Measurements from ENCODE around the gene GRM5.
"Not testable (repeated sequence)": the region's sequence is repeated elsewhere in the genome, so short reads cannot be mapped to it uniquely, and the experiment has no call there.

Gene GRM5

DNA sequence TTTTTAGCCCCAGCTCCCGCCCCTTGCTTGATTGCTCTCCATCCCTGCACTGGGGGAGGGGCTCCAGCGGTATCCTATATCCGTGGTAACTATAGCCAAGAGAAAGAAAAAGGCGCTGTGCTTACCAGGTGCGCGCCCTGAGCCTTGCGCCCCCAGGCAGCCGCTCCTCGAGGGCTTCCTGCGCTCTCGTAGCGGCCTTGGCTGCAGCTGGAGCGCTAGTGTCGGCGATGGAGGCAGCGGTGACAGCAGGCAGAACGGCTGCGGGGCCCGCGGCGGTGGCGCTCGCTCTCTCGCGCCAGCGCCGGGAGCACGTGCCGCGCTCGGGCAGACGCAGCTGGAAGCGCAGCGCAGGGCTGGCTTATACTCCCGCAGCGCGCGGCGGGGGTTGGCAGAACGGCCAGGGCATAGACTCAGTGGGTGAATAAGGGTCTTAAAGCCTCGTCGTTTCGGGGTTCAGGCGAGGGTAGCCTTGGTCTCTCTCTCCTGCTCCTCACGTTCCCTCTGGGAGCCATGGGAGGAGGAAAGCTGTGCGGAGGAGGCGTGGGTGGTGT, at the start of gene GRM5:
GRM5 (minus strand) TSS at position 332 of the 551 bp plus-strand sequence. CDS start 18,110 bp downstream, outside the sequence.
- FAIRE-seq: not testable (repeated sequence)

- not testable (repeated sequence) for FAIRE-seq
These were observed 32.2 kb upstream of the GRM5 start for GRCh38 chr11:89097956-89098355.

GRCh38 chr11:89093806-89094205, 28.0 kb upstream of the GRM5 start:
- not testable (repeated sequence) for FAIRE-seq

- peak; percentile 71 for FAIRE-seq
These were observed 19.2 kb upstream of the GRM5 start for GRCh38 chr11:89084951-89085350.

DNA sequence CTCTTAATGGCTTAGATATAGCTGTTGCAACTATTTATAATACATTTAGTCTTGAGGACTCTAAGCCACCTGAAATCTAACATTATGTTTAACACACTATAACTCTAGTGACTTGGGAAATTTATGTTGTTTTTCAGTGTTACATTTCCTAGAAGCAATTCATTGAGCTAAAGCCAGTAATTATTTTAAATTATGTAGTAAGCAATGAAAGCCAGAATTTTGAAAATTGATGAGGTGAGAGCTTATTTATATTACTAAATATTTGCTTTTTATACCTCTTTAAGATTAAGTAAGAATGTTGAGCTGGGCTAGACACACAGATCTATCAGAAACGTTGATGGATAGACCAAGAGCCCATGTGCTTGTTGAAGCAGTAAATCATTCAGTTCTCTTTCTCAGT, 5.1 kb upstream of the GRM5 start:
- FAIRE-seq: not testable (repeated sequence)

DNA sequence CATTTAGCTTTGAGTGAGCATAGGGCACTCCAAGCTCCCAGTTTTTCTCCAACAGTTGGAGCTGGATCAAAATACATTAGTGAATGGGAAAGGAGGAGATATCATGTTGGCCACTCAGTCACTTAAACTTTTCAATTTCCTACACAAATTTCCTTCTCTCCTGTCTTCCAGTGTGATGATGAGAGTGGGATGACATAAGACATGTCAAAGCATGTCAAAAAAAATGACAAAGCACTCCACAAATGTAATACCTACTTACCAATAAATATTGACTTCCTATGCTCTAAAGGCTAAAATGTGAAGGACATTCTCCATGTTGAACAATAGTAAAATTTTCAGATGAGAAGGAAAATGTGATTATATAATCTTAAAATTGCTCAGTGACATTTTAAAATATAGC, 1.5 kb upstream of the GRM5 start:
- no peak for FAIRE-seq

DNA sequence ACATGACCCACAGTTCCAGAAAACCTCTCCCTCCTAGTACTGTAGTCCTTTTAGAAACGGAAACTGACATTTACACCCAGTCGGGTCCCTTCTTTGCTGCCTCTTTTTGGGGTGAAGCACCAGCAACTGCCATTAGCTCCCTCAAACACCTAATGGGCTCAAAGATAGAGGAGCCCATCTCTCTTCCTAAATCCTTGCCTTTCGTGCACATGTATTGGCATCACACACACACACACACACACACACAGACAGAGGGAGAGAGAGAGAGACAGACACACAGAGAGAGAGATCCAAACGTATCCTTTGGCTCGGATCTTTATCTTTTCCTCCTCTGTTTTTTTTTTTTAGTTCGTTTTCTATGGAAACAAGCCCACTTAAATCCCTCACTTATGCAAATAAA, 716 bp downstream of the GRM5 start:
- no peak for FAIRE-seq

DNA sequence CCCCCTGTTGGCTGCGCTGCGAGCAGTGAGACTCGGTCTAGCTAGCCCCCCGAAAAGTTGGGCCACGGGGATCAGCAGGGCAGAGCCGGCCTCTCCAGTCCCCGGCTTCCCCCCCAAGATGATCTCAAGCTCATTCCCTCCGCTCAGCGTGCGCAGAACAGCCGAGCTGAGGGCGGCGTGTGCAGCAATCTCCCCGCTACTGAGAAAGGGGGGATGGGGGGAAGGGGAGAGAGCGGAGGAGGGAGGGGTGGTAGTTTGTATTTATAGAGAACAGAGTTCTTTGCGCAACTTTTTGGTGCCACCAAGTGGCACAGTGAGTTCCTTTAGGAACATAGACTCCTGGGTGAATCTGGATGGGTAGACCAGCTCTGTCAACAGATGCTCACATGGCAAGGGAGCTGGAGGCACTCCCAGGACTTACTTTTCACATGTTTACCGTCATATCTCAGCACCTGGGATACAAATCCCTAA, 2.3 kb downstream of the GRM5 start:
- FAIRE-seq: not testable (repeated sequence)

GRCh38 chr11:89062771-89063298, 2.9 kb downstream of the GRM5 start:
- not testable (repeated sequence) for FAIRE-seq

GRCh38 chr11:89061839-89062238, 3.9 kb downstream of the GRM5 start:
- not testable (repeated sequence) for FAIRE-seq

GRCh38 chr11:89057406-89057805, 8.4 kb downstream of the GRM5 start:
- FAIRE-seq: not testable (repeated sequence)

DNA sequence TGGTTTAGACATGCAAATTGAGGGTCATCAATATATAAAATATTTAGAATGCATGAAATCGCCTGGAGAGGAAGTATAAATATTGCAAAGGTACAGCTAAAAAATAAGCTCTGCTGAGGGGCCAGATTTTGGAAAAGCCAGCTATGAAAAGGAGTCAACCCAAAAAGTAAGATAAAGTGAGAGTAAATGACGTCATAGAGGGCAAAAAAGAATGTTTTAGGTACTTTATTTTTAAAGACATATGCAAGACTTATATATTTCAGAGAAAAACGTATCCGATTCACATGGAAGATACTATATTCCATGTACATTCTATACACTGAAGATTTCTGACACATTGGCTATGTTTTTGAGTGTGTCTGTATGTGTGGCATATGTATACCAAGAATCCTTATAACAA, 13.6 kb downstream of the GRM5 start:
- no peak for FAIRE-seq

GRCh38 chr11:89047159-89047558, 18.6 kb downstream of the GRM5 start:
- not testable (repeated sequence) for FAIRE-seq

GRCh38 chr11:89043861-89044588, 21.8 kb downstream of the GRM5 start:
- not testable (repeated sequence) for FAIRE-seq

DNA sequence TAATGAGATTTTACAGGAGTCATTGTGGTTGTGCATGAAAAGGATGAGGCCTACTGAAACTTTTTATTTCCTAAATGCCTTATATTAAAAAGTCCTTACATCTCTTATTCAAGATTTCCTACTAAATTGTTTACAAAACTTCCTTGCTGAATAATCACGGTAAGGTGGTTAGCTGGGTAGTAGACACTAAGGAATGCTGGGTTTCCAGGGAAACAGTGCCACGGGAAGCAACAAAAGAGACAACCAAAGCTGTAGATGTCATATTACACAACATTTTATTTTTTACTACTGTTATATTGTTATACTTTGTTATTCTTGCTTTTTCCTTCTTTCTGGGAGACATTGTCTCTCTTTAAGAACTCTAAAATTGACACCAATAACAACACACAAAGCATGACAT, 36.1 kb downstream of the GRM5 start:
- FAIRE-seq: not testable (repeated sequence)

DNA sequence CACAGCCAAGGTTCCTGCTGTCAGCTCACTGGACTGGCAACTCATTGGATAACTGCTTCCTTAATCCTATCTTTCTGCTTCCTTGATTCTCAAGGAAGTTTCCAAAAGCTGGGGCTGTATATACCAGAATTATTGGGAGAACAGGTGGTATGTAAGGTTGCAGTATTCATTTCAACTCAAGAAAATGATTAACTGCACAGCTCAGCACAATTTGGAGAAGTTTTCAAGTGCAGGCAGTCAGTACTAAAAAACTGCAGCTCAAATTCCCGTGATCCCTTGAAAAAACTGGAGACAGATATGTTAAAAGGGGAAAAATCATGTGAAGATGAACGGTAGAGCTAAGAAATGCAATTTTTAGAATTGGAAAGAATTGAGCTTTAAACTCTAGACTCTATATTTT, 44.4 kb downstream of the GRM5 start:
- no peak for FAIRE-seq

GRCh38 chr11:89019827-89020547, 45.8 kb downstream of the GRM5 start:
- FAIRE-seq: not testable (repeated sequence)

GRCh38 chr11:89016214-89016613, 49.6 kb downstream of the GRM5 start:
- FAIRE-seq: peak; percentile 83

- FAIRE-seq: no peak
These were observed 50.2 kb downstream of the GRM5 start for GRCh38 chr11:89015614-89016013.

GRCh38 chr11:89000852-89001251, 64.9 kb downstream of the GRM5 start:
- FAIRE-seq: not testable (repeated sequence)

DNA sequence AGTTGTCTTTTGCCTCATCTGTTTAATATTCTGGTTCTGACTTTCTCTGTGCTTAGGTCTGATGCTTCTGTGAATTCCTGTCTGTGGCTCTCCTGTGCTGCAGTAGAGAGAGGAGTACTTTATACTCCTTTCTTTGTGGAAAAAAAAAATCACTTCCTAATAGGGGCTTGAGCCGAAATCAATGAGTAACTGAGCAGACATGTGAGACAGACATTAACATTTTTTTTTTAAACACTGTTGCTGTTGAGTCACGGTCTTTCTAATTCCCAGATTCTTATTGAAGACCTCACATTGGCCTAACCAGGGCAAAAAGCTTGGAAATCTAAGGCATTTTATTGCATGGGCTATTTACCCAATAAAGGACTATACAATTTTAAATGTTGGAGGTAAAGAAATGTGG, 86.1 kb downstream of the GRM5 start:
- FAIRE-seq: no peak

DNA sequence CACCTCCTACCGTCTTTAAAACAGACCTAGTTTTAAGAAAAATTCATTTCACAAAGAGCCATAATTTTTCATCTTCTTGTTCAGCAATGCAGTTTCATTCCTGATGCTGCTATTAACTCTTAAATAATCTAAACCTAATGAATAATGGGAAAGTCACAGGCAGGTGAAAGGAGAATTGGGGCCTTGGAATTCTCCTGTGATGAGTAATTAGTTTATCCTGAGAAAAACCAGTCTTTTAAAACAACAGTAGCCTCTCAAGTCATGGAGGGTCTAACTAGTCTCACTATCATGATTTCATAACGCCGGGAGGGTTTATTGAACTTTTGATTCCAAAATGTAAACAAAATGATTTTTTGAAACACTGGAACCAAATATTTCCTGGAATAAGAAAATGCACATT, 86.8 kb downstream of the GRM5 start:
- not testable (repeated sequence) for FAIRE-seq

DNA sequence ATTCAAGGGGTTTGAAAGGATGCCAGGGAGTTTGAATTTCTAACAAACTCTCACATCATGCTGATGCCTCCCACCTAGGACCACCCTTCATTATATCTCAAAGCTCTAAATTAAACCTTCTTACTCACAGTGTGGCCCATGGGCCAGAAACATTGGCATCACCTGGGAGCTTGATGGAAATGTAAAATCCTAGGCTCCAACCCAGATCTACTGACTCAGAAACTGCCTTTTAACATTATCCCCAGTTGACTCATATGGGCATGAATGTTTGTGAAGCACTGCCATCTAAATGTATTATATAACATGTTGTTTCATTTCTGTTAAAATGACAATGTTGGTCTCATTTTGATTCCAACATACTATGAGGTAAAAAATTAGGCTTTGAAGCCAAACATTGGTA, 90.3 kb downstream of the GRM5 start:
- not testable (repeated sequence) for FAIRE-seq
